Mesendoderm (in vitro differentiated cells): ENCODE results near the gene SP140.

Experiments
- DNase-seq: peaks from one replicate; pipeline ENCODE4 v3.0.0; 2013
- H2AK5ac ChIP-seq: 2 replicates; pipeline ENCODE4 v1.6.1; 2013; ENCODE audit warnings: low read length, inconsistent platforms
- H2BK120ac ChIP-seq: 2 replicates; pipeline ENCODE4 v1.6.1; 2013; ENCODE audit warnings: low read depth, mild to moderate bottlenecking, low read length, moderate library complexity, mixed read lengths
- H2BK15ac ChIP-seq: replicated peaks from 2 replicates; pipeline ENCODE4 v1.6.1; 2013; ENCODE audit warnings: low read depth, mild to moderate bottlenecking, moderate library complexity
- H2BK5ac ChIP-seq: 2 replicates; pipeline ENCODE4 v1.6.1; 2013; ENCODE audit warnings: low read length, inconsistent platforms
- H3K18ac ChIP-seq: 2 replicates; pipeline ENCODE4 v1.6.1; 2013; ENCODE audit warnings: mild to moderate bottlenecking, low read length, mixed read lengths
- H3K23ac ChIP-seq: one replicate; pipeline ENCODE4 v1.6.1; 2013; ENCODE audit warnings: low read length
- H3K27ac ChIP-seq: 2 replicates; pipeline ENCODE4 v1.5.1; 2013; ENCODE audit warnings: low read depth, mild to moderate bottlenecking, inconsistent platforms, low read length, moderate library complexity
- H3K27me3 ChIP-seq: 2 replicates; pipeline ENCODE4 v1.6.1; 2013; ENCODE audit warnings: low read length, control low read depth, mild to moderate bottlenecking, inconsistent platforms; ENCODE audit not compliant: insufficient read depth, poor library complexity
- H3K36me3 ChIP-seq: 2 replicates; pipeline ENCODE4 v1.6.1; 2013; ENCODE audit warnings: low read length, inconsistent platforms; ENCODE audit not compliant: control insufficient read depth, insufficient read depth
- H3K4ac ChIP-seq: one replicate; pipeline ENCODE4 v1.6.1; 2013; ENCODE audit warnings: low read depth, mild to moderate bottlenecking, low read length, moderate library complexity
- H3K4me1 ChIP-seq: 2 replicates; pipeline ENCODE4 v1.6.1; 2013; ENCODE audit warnings: low read depth, low read length, inconsistent platforms; ENCODE audit not compliant: control insufficient read depth
- H3K4me2 ChIP-seq: 2 replicates; pipeline ENCODE4 v1.6.1; 2013; ENCODE audit warnings: low read length
- H3K4me3 ChIP-seq: 2 replicates; pipeline ENCODE4 v1.5.1; 2013; ENCODE audit warnings: mild to moderate bottlenecking, low read length
- H3K56ac ChIP-seq: one replicate; pipeline ENCODE4 v1.6.1; 2013; ENCODE audit warnings: low read length
- H3K79me1 ChIP-seq: 2 replicates; pipeline ENCODE4 v1.6.1; 2013; ENCODE audit warnings: low read length, inconsistent platforms
- H3K79me2 ChIP-seq: 2 replicates; pipeline ENCODE4 v1.6.1; 2013; ENCODE audit warnings: mild to moderate bottlenecking, low read length; ENCODE audit not compliant: control insufficient read depth, insufficient read depth
- H3K9ac ChIP-seq: 2 replicates; pipeline ENCODE4 v1.6.1; 2013; ENCODE audit warnings: low read length, inconsistent platforms
- H4K5ac ChIP-seq: one replicate; pipeline ENCODE4 v1.6.1; 2013; ENCODE audit warnings: low read length
- H4K8ac ChIP-seq: one replicate; pipeline ENCODE4 v1.6.1; 2013; ENCODE audit warnings: low read depth, mild to moderate bottlenecking, control low read depth, low read length, moderate library complexity
- WGBS: extraction: QIAGEN DNeasy Blood & Tissue Kit; methylation state at CpG from one replicate; pipeline ENCODE4 v1.1.7; 2013; ENCODE audit warnings: low lambda C conversion rate, missing lambda C conversion rate; ENCODE audit not compliant: insufficient coverage; ENCODE audit errors: extremely low coverage; 5-methylcytosine and 5-hydroxymethylcytosine counted together

SP140 gene

GRCh38 chr2:230184727-230185578 lies 40.6 kb upstream of the SP140 start:
- H4K5ac ChIP-seq: no peak overlapping the region
- no peak overlapping the region for H2BK15ac ChIP-seq
- H3K27me3 ChIP-seq: no peaks in the 10 kb centered on the region
- H3K4me3 ChIP-seq: no peak overlapping the region
- H2BK5ac ChIP-seq: no peak overlapping the region
- no peaks in the 10 kb centered on the region for H3K36me3 ChIP-seq
- H2AK5ac ChIP-seq: no peak overlapping the region
- no peak overlapping the region for H3K18ac ChIP-seq
- H4K8ac ChIP-seq: no peak overlapping the region
- DNase-seq: no peak
- no peaks in the 10 kb centered on the region for H3K79me1 ChIP-seq
- no peak overlapping the region for H3K4me2 ChIP-seq
- no peak overlapping the region for H3K9ac ChIP-seq
- H3K27ac ChIP-seq: no peak overlapping the region
- no peaks in the 10 kb centered on the region for H3K4me1 ChIP-seq
- WGBS: no CpG with 5 or more reads among the region's 10 CpGs
- no peak overlapping the region for H3K56ac ChIP-seq
- no peaks in the 10 kb centered on the region for H3K79me2 ChIP-seq
- no peak overlapping the region for H2BK120ac ChIP-seq
- no peak overlapping the region for H3K23ac ChIP-seq
- H3K4ac ChIP-seq: no peak overlapping the region

GRCh38 chr2:230202430-230203109 lies 23.0 kb upstream of the SP140 start:
- Histone ChIP-seq H3K9ac (no peak overlapping the region), H3K79me2 (no peaks in the 10 kb centered on the region), H2BK5ac (no peak overlapping the region), H2BK120ac (no peak overlapping the region), H3K4me1 (no peaks in the 10 kb centered on the region), H4K8ac (no peak overlapping the region), H4K5ac (no peak overlapping the region), H3K36me3 (no peaks in the 10 kb centered on the region), H3K27me3 (no peaks in the 10 kb centered on the region), H3K23ac (no peak overlapping the region), H3K4me3 (no peak overlapping the region), H2BK15ac (no peak overlapping the region), H3K18ac (no peak overlapping the region), H2AK5ac (no peak overlapping the region), H3K79me1 (no peaks in the 10 kb centered on the region), H3K56ac (no peak overlapping the region), H3K4ac (no peak overlapping the region), H3K4me2 (no peak overlapping the region), H3K27ac (no peak overlapping the region)
- WGBS: no CpG with 5 or more reads among the region's 10 CpGs
- no peak for DNase-seq

- H3K4ac ChIP-seq: no peak overlapping the region
- H3K23ac ChIP-seq: no peak overlapping the region
- WGBS: no CpG with 5 or more reads among the region's 15 CpGs
These were observed 22.3 kb upstream of the SP140 start for GRCh38 chr2:230203110-230203676.

GRCh38 chr2:230205034-230205433 lies 20.5 kb upstream of the SP140 start:
- Histone ChIP-seq H3K79me1 (no peaks in the 10 kb centered on the region), H3K4me2 (no peak overlapping the region), H3K56ac (no peak overlapping the region), H3K4ac (no peak overlapping the region), H3K23ac (no peak overlapping the region), H3K79me2 (no peaks in the 10 kb centered on the region), H3K18ac (no peak overlapping the region), H2BK120ac (no peak overlapping the region), H2BK5ac (no peak overlapping the region), H3K9ac (no peak overlapping the region), H2BK15ac (no peak overlapping the region), H3K27ac (no peak overlapping the region), H4K5ac (no peak overlapping the region), H3K36me3 (no peaks in the 10 kb centered on the region), H3K27me3 (no peaks in the 10 kb centered on the region), H3K4me1 (no peaks in the 10 kb centered on the region), H3K4me3 (no peak overlapping the region), H2AK5ac (no peak overlapping the region), H4K8ac (no peak overlapping the region)
- WGBS: no CpG with 5 or more reads among the region's 1 CpG
- no peak for DNase-seq

More at GRCh38 chr2:230203110-230203676, 22.3 kb upstream of the SP140 start:
- H3K9ac ChIP-seq: no peak overlapping the region
- no peak overlapping the region for H3K18ac ChIP-seq
- no peak overlapping the region for H4K8ac ChIP-seq
- H3K27ac ChIP-seq: no peak overlapping the region
- H4K5ac ChIP-seq: no peak overlapping the region
- no peaks in the 10 kb centered on the region for H3K79me2 ChIP-seq
- no peak overlapping the region for H2BK120ac ChIP-seq
- no peak overlapping the region for H3K56ac ChIP-seq
- H2BK15ac ChIP-seq: no peak overlapping the region
- no peaks in the 10 kb centered on the region for H3K36me3 ChIP-seq
- no peak overlapping the region for H2BK5ac ChIP-seq
- H3K4me2 ChIP-seq: no peak overlapping the region
- H3K4me3 ChIP-seq: no peak overlapping the region
- H2AK5ac ChIP-seq: no peak overlapping the region
- no peak for DNase-seq
- H3K4me1 ChIP-seq: no peaks in the 10 kb centered on the region
- no peaks in the 10 kb centered on the region for H3K27me3 ChIP-seq
- H3K79me1 ChIP-seq: no peaks in the 10 kb centered on the region

- Histone ChIP-seq H3K56ac (no peak overlapping the region), H2BK5ac (no peak overlapping the region), H3K4me2 (no peak overlapping the region), H3K9ac (no peak overlapping the region), H3K4me3 (no peak overlapping the region), H3K23ac (no peak overlapping the region), H4K5ac (no peak overlapping the region), H3K79me1 (no peaks in the 10 kb centered on the region), H3K4me1 (no peaks in the 10 kb centered on the region), H2BK120ac (no peak overlapping the region), H3K79me2 (no peaks in the 10 kb centered on the region), H2BK15ac (no peak overlapping the region), H3K36me3 (no peaks in the 10 kb centered on the region), H2AK5ac (no peak overlapping the region), H3K27ac (no peak overlapping the region), H4K8ac (no peak overlapping the region), H3K27me3 (no peaks in the 10 kb centered on the region), H3K18ac (no peak overlapping the region), H3K4ac (no peak overlapping the region)
- no CpG with 5 or more reads among the region's 2 CpGs for WGBS
- DNase-seq: no peak
These were observed 19.8 kb upstream of the SP140 start for GRCh38 chr2:230205721-230206120.
